ENCODE data around the gene NLGN1.
"Not testable (repeated sequence)": the region's sequence is repeated elsewhere in the genome, so short reads cannot be mapped to it uniquely, and the experiment has no call there.

NLGN1 gene

DNA sequence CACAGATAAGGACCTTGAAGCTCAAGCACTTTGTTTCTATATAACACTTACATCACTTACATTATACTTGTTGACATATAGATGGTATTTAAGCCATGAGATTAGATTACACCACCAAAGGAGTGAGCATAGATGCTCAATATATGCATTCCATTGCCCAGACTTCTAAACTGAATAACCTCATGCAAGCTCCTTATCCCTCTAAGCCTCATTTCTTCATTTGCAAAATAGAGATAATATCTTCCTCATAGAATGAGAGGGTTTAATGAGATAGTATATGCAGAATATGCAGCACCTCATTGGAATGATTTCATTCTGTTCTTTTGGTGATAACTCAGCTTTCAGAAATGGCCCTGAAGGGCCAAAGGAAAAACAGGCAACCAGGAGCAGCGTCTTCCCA lies 18.5 kb downstream of the NLGN1 start:
- Histone ChIP-seq H3K4me3 (ENCODE audit: insufficient read depth, low read depth, low read length) (no peak overlapping the region), H3K27ac (ENCODE audit: insufficient read depth, low read depth, low read length, poor library complexity, severe bottlenecking) (no peak overlapping the region), H3K9me3 (ENCODE audit: control insufficient read depth, low read length) (no peaks in the 10 kb centered on the region), H3K36me3 (ENCODE audit: control insufficient read depth, insufficient read depth, low read length) (no peaks in the 10 kb centered on the region), H3K27me3 (ENCODE audit: control insufficient read depth, insufficient read depth, low read length, poor library complexity, severe bottlenecking) (no peaks in the 10 kb centered on the region), H3K4me1 (ENCODE audit: control insufficient read depth, insufficient read depth, low read length) (no peaks in the 10 kb centered on the region)
- WGBS, 2 experiments = 88 to 93% methylated on average over 1 of the region's 1 CpG

DNA sequence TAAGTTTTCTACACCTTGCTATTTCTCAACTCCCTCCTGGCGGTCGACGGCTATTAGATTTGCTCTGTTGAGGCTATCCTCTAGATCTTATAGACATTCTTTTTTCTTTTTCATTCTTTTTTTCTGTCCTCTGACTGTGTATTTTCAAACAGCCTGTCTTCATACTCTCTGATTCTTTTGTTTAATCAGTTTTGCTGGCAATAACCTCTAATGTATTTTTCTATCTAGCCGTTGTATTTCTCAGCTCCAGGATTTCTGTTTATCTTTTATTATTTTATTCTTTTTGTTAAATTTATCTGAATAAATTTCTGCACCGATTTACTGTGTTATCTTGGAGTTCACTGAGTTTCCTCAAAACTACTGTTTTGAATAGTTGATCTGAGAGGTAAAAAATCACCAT lies 31.5 kb downstream of the NLGN1 start:
- H3K27me3 ChIP-seq (ENCODE audit: control insufficient read depth, insufficient read depth, low read length, poor library complexity, severe bottlenecking) = no peaks in the 10 kb centered on the region
- H3K4me1 ChIP-seq (ENCODE audit: control insufficient read depth, insufficient read depth, low read length) = no peaks in the 10 kb centered on the region
- H3K27ac ChIP-seq (ENCODE audit: insufficient read depth, low read depth, low read length, poor library complexity, severe bottlenecking) = no peak overlapping the region
- 84 to 93% methylated on average over 4 to 5 of the region's 5 CpGs for WGBS, 2 experiments
- H3K4me3 ChIP-seq (ENCODE audit: insufficient read depth, low read depth, low read length) = no peak overlapping the region
- H3K36me3 ChIP-seq (ENCODE audit: control insufficient read depth, insufficient read depth, low read length) = no peaks in the 10 kb centered on the region
- H3K9me3 ChIP-seq (ENCODE audit: control insufficient read depth, low read length) = no peaks in the 10 kb centered on the region

DNA sequence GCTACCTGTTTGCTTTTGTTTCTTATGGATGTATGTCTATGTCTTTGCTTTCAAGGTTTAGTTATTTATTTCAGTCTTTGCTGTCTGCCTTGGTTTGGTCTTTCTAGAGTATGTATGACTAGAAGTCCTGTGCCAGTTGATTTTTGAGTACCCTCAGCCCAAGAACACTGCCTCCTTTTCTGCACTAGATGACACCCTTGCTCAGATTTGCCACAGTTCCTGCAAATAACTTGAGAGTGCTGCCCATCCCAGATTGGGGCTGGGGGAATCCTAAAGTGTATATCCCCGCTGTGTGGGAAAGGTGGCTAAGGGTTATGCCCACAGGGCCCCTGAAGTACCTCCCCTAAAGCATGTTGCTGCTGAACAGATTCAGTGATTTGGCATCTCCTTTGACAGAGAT lies 32.0 kb downstream of the NLGN1 start:
- no peaks in the 10 kb centered on the region for H3K27me3 ChIP-seq (ENCODE audit: control insufficient read depth, insufficient read depth, low read length, poor library complexity, severe bottlenecking)
- H3K9me3 ChIP-seq (ENCODE audit: control insufficient read depth, low read length) = no peaks in the 10 kb centered on the region
- no peak overlapping the region for H3K27ac ChIP-seq (ENCODE audit: insufficient read depth, low read depth, low read length, poor library complexity, severe bottlenecking)
- no peaks in the 10 kb centered on the region for H3K36me3 ChIP-seq (ENCODE audit: control insufficient read depth, insufficient read depth, low read length)
- no peak overlapping the region for H3K4me3 ChIP-seq (ENCODE audit: insufficient read depth, low read depth, low read length)
- 88 to 94% methylated on average over 1 of the region's 1 CpG for WGBS, 2 experiments
- no peaks in the 10 kb centered on the region for H3K4me1 ChIP-seq (ENCODE audit: control insufficient read depth, insufficient read depth, low read length)

DNA sequence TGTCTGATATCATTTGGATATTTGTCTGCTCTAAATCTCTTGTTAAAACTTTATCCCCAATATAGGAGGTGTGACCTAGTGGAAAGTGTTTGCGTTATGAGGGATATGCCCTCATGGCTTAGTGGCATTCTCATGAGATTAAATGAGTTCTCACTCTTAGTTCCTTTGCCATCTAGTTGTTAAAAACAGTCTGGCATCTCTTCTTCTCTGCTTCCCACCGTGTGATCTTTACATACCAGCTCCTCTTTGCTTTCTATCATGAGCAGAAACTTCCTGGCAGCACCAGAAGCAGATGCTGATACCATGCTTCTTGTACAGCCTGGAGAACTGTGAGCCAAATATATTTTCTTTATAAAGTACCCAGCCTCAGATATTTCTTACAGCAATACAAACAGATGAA lies 33.0 kb downstream of the NLGN1 start:
- WGBS, 2 experiments = 80 to 88% methylated on average over 2 of the region's 2 CpGs
- Histone ChIP-seq H3K27me3 (ENCODE audit: control insufficient read depth, insufficient read depth, low read length, poor library complexity, severe bottlenecking) (no peaks in the 10 kb centered on the region), H3K4me3 (ENCODE audit: insufficient read depth, low read depth, low read length) (no peak overlapping the region), H3K4me1 (ENCODE audit: control insufficient read depth, insufficient read depth, low read length) (no peaks in the 10 kb centered on the region), H3K36me3 (ENCODE audit: control insufficient read depth, insufficient read depth, low read length) (no peaks in the 10 kb centered on the region), H3K9me3 (ENCODE audit: control insufficient read depth, low read length) (no peaks in the 10 kb centered on the region), H3K27ac (ENCODE audit: insufficient read depth, low read depth, low read length, poor library complexity, severe bottlenecking) (no peak overlapping the region)

DNA sequence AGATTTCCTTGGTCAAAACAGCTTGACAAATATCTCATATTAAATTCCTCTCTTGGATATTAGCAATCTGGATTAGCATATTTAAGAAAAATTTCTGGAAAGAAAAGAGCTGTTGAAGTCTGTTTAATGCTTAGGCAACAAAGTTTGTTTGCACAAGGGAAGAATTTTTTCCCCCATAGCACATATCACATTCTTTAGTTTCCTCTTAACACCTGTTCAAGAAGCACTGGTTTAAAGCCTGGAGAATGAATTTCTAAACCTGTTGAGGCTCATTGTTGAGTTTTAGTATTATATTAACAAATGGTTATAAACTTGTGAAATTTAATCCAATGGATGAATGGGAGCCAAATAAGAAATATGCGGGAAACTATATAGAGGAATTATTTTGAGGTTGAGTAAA lies 41.5 kb downstream of the NLGN1 start:
- Histone ChIP-seq H3K27me3 (ENCODE audit: control insufficient read depth, insufficient read depth, low read length, poor library complexity, severe bottlenecking) (no peaks in the 10 kb centered on the region), H3K4me1 (ENCODE audit: control insufficient read depth, insufficient read depth, low read length) (no peaks in the 10 kb centered on the region)
- WGBS, 2 experiments = 96 to 100% methylated on average over 1 of the region's 1 CpG

DNA sequence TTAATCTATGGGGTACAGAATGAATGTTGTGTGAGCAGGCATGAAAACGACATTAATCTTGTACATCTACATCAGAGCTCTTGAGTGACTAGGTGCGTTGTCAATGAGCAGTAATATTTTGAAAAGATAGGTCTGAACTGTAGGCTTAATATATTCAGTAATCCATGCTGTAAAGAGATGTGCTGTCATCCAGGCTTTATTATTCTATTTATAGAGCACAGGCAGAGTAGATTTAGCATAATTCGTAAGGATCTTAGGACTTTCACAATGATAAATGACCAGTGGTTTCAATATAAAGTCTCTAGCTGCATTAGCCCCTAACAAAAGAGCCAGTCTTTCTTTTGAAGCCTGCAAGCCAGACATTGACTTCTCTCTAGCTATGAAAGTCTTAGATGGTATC lies 43.0 kb downstream of the NLGN1 start:
- 100% methylated on average over 2 to 3 of the region's 3 CpGs for WGBS, 2 experiments
- Histone ChIP-seq H3K27ac (ENCODE audit: insufficient read depth, low read depth, low read length, poor library complexity, severe bottlenecking) (no peak overlapping the region), H3K9me3 (ENCODE audit: control insufficient read depth, low read length) (no peaks in the 10 kb centered on the region), H3K4me1 (ENCODE audit: control insufficient read depth, insufficient read depth, low read length) (no peaks in the 10 kb centered on the region), H3K36me3 (ENCODE audit: control insufficient read depth, insufficient read depth, low read length) (no peaks in the 10 kb centered on the region), H3K27me3 (ENCODE audit: control insufficient read depth, insufficient read depth, low read length, poor library complexity, severe bottlenecking) (no peaks in the 10 kb centered on the region), H3K4me3 (ENCODE audit: insufficient read depth, low read depth, low read length) (no peak overlapping the region)

More for the DNA sequence above, 41.5 kb downstream of the NLGN1 start:
- Histone ChIP-seq H3K27ac (ENCODE audit: insufficient read depth, low read depth, low read length, poor library complexity, severe bottlenecking) (no peak overlapping the region), H3K4me3 (ENCODE audit: insufficient read depth, low read depth, low read length) (no peak overlapping the region), H3K9me3 (ENCODE audit: control insufficient read depth, low read length) (no peaks in the 10 kb centered on the region), H3K36me3 (ENCODE audit: control insufficient read depth, insufficient read depth, low read length) (no peaks in the 10 kb centered on the region)

DNA sequence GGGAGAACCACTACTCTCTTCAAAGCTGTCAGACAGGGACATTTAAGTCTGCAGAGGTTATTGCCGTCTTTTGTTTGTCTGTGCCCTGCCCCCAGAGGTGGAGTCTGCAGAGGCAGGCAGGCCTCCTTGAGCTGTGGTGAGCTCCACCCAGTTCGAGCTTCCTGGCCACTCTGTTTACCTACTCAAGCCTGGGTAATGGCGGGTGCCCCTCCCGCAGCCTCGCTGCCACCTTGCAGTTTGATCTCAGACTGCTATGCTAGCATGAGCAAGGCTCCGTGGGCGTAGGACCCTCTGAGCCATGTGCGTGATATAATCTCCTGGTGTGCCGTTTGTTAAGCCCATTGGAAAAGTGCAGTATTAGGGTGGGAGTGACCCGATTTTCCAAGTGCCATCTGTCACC lies 54.0 kb downstream of the NLGN1 start:
- H3K4me1 ChIP-seq (ENCODE audit: control insufficient read depth, insufficient read depth, low read length); H3K4me3 ChIP-seq (ENCODE audit: insufficient read depth, low read depth, low read length); H3K27ac ChIP-seq (ENCODE audit: insufficient read depth, low read depth, low read length, poor library complexity, severe bottlenecking); H3K9me3 ChIP-seq (ENCODE audit: control insufficient read depth, low read length); H3K36me3 ChIP-seq (ENCODE audit: control insufficient read depth, insufficient read depth, low read length); H3K27me3 ChIP-seq (ENCODE audit: control insufficient read depth, insufficient read depth, low read length, poor library complexity, severe bottlenecking): not testable (repeated sequence)
- WGBS, 2 experiments = 95% methylated on average over 10 of the region's 10 CpGs

DNA sequence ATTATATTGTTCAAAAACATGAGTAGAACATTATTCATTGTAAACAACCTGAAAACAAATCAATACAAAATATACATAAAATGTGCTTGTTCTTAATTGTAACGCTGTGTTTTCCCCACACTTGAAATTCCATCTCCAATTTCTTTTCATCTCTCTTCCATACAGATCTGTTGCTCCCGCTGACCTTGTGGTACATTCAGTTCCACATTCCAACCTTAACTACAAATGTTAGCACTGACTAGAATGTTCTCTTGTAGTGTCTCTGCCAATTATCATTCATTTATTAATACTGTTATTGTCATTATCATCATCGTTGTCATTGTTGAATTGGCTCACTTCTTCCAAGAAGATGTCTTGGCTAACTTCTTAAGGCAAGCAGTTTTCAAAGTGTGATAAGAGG lies 65.7 kb downstream of the NLGN1 start:
- Histone ChIP-seq H3K4me3 (ENCODE audit: insufficient read depth, low read depth, low read length) (no peak overlapping the region), H3K27ac (ENCODE audit: insufficient read depth, low read depth, low read length, poor library complexity, severe bottlenecking) (no peak overlapping the region)
- WGBS, 2 experiments = 94 to 98% methylated on average over 2 to 3 of the region's 3 CpGs

DNA sequence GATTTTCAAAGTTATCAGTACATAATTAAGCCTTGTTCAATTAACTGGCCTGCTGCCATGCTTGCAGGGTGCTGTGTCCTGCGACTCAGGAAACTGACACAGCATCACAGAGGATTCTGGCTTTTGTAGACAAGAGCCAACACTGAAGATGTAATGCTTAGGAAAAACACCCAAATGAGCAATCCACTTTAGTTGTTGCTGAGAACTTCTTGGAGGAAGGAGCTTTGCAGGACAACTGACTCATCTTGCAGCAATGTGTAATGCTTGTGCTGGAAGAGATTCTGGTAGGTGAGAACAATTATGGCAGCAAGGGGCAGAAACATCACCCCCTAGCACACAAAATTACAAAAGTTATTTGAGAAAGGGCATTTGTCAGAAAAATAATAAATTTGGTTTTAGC lies 67.6 kb downstream of the NLGN1 start:
- Histone ChIP-seq H3K36me3 (ENCODE audit: control insufficient read depth, insufficient read depth, low read length) (no peaks in the 10 kb centered on the region), H3K4me1 (ENCODE audit: control insufficient read depth, insufficient read depth, low read length) (no peaks in the 10 kb centered on the region), H3K9me3 (ENCODE audit: control insufficient read depth, low read length) (no peaks in the 10 kb centered on the region), H3K4me3 (ENCODE audit: insufficient read depth, low read depth, low read length) (no peak overlapping the region), H3K27ac (ENCODE audit: insufficient read depth, low read depth, low read length, poor library complexity, severe bottlenecking) (no peak overlapping the region), H3K27me3 (ENCODE audit: control insufficient read depth, insufficient read depth, low read length, poor library complexity, severe bottlenecking) (no peaks in the 10 kb centered on the region)
- WGBS, 2 experiments = 92 to 100% methylated on average over 1 of the region's 1 CpG

More for the DNA sequence above, 65.7 kb downstream of the NLGN1 start:
- Histone ChIP-seq H3K4me1 (ENCODE audit: control insufficient read depth, insufficient read depth, low read length) (no peaks in the 10 kb centered on the region), H3K36me3 (ENCODE audit: control insufficient read depth, insufficient read depth, low read length) (no peaks in the 10 kb centered on the region), H3K27me3 (ENCODE audit: control insufficient read depth, insufficient read depth, low read length, poor library complexity, severe bottlenecking) (no peaks in the 10 kb centered on the region), H3K9me3 (ENCODE audit: control insufficient read depth, low read length) (no peaks in the 10 kb centered on the region)

DNA sequence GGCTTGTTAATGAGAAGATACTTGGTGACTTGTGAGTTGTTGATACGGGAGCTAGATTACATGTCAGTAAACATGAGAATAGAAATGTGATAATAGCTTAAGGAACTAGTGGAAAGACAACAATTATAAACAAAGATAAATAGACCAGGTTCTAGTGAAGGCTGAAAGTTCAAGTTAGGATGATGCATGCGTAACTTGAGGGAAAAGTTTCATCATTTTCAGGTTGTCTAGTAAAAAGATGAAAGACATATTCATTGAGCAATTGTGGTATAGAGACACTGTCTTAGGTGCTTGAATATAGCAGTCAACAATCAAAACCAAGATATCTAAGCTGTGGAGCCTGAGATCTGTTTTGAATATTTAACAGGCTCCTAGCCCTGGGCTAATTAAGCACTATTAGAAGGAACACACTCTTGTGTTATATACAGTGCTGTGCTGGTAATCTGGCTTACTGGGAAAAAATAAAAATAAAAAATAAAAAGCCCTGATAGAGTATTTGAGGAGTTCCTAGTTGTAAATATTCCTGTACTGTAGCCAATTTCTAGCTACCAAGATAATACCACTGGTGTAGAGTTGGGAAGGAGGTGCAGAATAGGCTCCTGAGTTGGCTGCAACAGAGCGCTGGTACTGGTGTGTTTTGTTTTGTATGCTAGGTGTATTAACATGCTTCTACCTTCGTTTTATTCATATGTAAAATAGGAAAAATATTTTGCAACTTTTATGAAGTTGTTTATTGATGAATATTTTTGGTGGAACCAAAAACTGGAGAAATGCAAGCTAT lies 68.5 kb downstream of the NLGN1 start:
- Histone ChIP-seq H3K4me1 (ENCODE audit: control insufficient read depth, insufficient read depth, low read length) (no peaks in the 10 kb centered on the region), H3K27me3 (ENCODE audit: control insufficient read depth, insufficient read depth, low read length, poor library complexity, severe bottlenecking) (no peaks in the 10 kb centered on the region), H3K36me3 (ENCODE audit: control insufficient read depth, insufficient read depth, low read length) (no peaks in the 10 kb centered on the region), H3K9me3 (ENCODE audit: control insufficient read depth, low read length) (no peaks in the 10 kb centered on the region), H3K4me3 (ENCODE audit: insufficient read depth, low read depth, low read length) (no peak overlapping the region), H3K27ac (ENCODE audit: insufficient read depth, low read depth, low read length, poor library complexity, severe bottlenecking) (no peak overlapping the region)
- WGBS, 2 experiments = 96 to 99% methylated on average over 2 to 4 of the region's 4 CpGs

DNA sequence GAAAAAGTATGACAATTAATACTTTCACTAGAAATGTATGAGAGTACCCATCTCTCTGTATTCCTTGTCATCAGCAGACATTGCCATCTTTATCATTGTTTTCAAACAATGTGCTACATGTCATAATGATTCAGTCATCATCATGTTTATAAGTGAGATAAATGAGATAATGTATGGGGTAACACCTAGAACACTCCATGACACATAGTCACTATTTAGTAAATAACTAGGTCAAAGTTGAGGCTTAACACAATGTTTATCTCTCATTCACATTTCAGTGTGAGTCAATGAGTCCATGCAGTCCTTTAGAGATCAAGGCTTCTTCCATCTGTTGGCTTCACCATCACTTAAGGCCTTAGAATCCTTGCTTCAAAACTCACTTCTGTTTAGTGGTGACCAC lies 70.0 kb downstream of the NLGN1 start:
- no peaks in the 10 kb centered on the region for H3K36me3 ChIP-seq (ENCODE audit: control insufficient read depth, insufficient read depth, low read length)
- no peak overlapping the region for H3K4me3 ChIP-seq (ENCODE audit: insufficient read depth, low read depth, low read length)
- no peaks in the 10 kb centered on the region for H3K9me3 ChIP-seq (ENCODE audit: control insufficient read depth, low read length)
- no peaks in the 10 kb centered on the region for H3K4me1 ChIP-seq (ENCODE audit: control insufficient read depth, insufficient read depth, low read length)
- H3K27me3 ChIP-seq (ENCODE audit: control insufficient read depth, insufficient read depth, low read length, poor library complexity, severe bottlenecking) = no peaks in the 10 kb centered on the region
- H3K27ac ChIP-seq (ENCODE audit: insufficient read depth, low read depth, low read length, poor library complexity, severe bottlenecking) = no peak overlapping the region
